IgD-negative memory B cell (primary cell): ENCODE data around the gene ROBO1. TPM values are rescaled to one million over a fixed set of nuclear protein-coding genes. Genes with fewer than 3 reads are reported as not detected.

ENCODE experiments used
- H3K27ac Mint-ChIP-seq, 3 donors: one replicate each; pipeline ENCODE4 v1.8.0; 2020 to 2022; ENCODE audit warnings: mild to moderate bottlenecking in 3 of 3, mixed read lengths in 3 of 3, moderate library complexity in 1 of 3
- H3K27me3 Mint-ChIP-seq: one replicate; pipeline ENCODE4 v1.8.0; 2021; ENCODE audit warnings: mixed read lengths
- H3K36me3 Mint-ChIP-seq: one replicate; pipeline ENCODE4 v1.8.0; 2020; ENCODE audit warnings: mild to moderate bottlenecking, mixed read lengths
- H3K4me1 Mint-ChIP-seq, 3 donors: one replicate each; pipeline ENCODE4 v1.8.0; 2020 to 2022; ENCODE audit warnings: mixed read lengths in 3 of 3, mild to moderate bottlenecking in 1 of 3
- H3K4me3 Mint-ChIP-seq, 4 donors: one replicate each; pipeline ENCODE4 v1.8.0; 2020 to 2022; ENCODE audit warnings: mild to moderate bottlenecking in 4 of 4, mixed read lengths in 4 of 4, moderate library complexity in 3 of 4
- H3K9me3 Mint-ChIP-seq, 3 donors: one replicate each; pipeline ENCODE4 v1.8.0; 2020 to 2021; ENCODE audit warnings: mixed read lengths in 3 of 3, mild to moderate bottlenecking in 1 of 3
- polyA plus RNA-seq: library from polyadenylated mRNA; unstranded; fragments of 300-500 nt; fragmentation: Illumina TruSeq; gene quantifications from one replicate; pipeline ENCODE4 v1.2.3, GENCODE V29; 2021

ROBO1 gene
- polyA plus RNA-seq, 1 donor from 2014 or later = 2.3 TPM

GRCh38 chr3:79268422-79268821 is 499.4 kb downstream of the ROBO1 start:
- Mint-ChIP-seq H3K4me3 (no peak overlapping the region), H3K4me1 (no peaks in the 10 kb centered on the region), H3K27ac (no peak overlapping the region), H3K9me3 (peaks cover 0 to 3% (median 2%) of the 10 kb centered on the region in 3 donors), H3K27me3 (no peaks in the 10 kb centered on the region), H3K36me3 (no peaks in the 10 kb centered on the region)

DNA sequence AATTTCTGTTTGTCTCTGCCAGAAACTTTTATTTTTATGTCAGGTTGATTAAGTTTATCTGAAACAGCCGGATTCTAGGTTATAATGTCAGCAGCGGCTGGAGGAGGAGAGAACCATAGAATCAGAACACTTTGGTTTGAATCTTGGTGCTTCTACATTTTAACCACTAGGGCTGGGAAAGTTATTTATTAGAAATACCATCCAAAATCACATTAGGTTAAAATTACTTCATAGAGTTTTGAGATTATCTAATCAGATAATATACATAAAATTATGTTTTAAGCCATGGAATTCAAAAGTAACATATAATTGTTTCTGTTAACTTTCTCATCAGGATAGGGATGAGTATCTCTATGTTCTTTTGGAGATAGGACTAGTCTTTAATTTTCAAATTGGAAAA is 502.9 kb downstream of the ROBO1 start:
- Mint-ChIP-seq H3K4me1 (no peaks in the 10 kb centered on the region), H3K4me3 (no peak overlapping the region), H3K36me3 (no peaks in the 10 kb centered on the region), H3K9me3 (peaks cover 0 to 2% (median 0%) of the 10 kb centered on the region in 3 donors), H3K27ac (no peak overlapping the region), H3K27me3 (no peaks in the 10 kb centered on the region)

DNA sequence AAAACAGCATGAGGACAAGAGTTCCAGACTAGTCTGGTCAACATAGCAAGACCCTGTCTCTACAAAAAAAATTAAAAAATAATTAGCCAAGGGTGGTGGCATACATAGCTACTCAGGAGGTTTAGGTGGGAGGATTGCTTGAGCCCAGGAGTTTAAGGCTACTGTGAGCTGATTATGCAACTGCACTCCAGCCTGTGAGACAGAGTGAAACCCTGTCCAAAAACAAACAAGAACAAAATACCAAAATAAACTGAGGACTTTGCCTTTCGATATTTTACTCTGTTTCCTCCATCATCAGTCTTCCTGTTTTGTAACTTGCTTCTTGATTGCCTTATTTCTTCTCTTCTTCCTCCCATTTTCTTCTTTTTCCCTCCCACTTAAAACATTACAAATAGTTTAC is 504.4 kb downstream of the ROBO1 start:
- Mint-ChIP-seq H3K27ac (no peak overlapping the region), H3K4me3 (no peak overlapping the region), H3K4me1 (no peaks in the 10 kb centered on the region), H3K27me3 (no peaks in the 10 kb centered on the region), H3K9me3 (peaks cover 0 to 2% (median 0%) of the 10 kb centered on the region in 3 donors), H3K36me3 (no peaks in the 10 kb centered on the region)

- H3K4me3 Mint-ChIP-seq = no peak overlapping the region
These were observed 509.3 kb downstream of the ROBO1 start for GRCh38 chr3:79258479-79258878.

DNA sequence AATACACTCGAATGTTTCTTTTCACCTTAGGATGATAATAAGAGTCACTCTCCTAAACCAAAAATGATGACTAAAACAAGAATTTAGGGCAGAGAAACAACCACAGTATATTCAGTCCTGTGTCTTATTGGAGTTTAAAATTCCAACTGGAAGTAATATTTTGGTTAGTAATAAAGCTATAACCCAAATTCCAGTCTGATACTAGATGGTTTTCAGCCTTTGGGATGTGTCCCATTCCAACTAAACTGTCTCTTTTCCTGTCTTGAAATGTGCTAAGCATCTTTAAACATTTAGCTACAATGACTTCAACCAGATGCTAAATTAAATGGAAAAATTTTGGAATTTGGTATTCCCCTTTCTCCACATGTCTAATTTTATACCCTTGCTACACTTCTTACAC is 510.0 kb downstream of the ROBO1 start:
- Mint-ChIP-seq H3K27ac (no peak overlapping the region), H3K4me1 (no peaks in the 10 kb centered on the region), H3K4me3 (no peak overlapping the region), H3K36me3 (no peaks in the 10 kb centered on the region), H3K27me3 (no peaks in the 10 kb centered on the region), H3K9me3 (no peaks in the 10 kb centered on the region)

More at GRCh38 chr3:79258479-79258878, 509.3 kb downstream of the ROBO1 start:
- Mint-ChIP-seq H3K27ac (no peak overlapping the region), H3K4me1 (no peaks in the 10 kb centered on the region), H3K36me3 (no peaks in the 10 kb centered on the region), H3K27me3 (no peaks in the 10 kb centered on the region), H3K9me3 (no peaks in the 10 kb centered on the region)

DNA sequence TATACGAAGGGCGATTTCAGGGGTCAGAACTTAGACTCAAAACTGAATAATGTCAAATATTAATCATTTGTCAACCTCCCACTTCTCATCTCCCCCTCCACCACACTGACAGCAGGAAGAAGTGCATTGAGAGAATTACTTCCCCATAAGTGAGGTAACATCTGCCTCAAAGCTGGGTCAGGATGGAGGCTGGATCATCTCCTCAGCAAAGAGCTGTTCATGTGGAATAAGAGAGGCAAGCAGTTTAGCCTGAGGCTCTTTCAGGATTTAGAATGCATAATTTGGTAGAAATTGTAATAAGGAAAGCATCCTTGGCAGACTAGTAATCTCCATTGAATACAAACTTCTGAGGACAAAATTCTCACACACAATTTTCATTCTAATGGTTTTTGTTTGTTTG is 512.1 kb downstream of the ROBO1 start:
- peaks cover 0 to 3% (median 0%) of the 10 kb centered on the region in 3 donors for H3K9me3 Mint-ChIP-seq
- H3K36me3 Mint-ChIP-seq = no peaks in the 10 kb centered on the region
- no peaks in the 10 kb centered on the region for H3K27me3 Mint-ChIP-seq
- H3K4me1 Mint-ChIP-seq = no peaks in the 10 kb centered on the region
- no peak overlapping the region for H3K27ac Mint-ChIP-seq
- no peak overlapping the region for H3K4me3 Mint-ChIP-seq

- Mint-ChIP-seq H3K27me3 (no peaks in the 10 kb centered on the region), H3K9me3 (peaks cover 0 to 3% (median 0%) of the 10 kb centered on the region in 3 donors), H3K27ac (no peak overlapping the region)
These were observed 512.5 kb downstream of the ROBO1 start for GRCh38 chr3:79255292-79255691.

GRCh38 chr3:79253704-79254103 is 514.1 kb downstream of the ROBO1 start:
- H3K27ac Mint-ChIP-seq = no peak overlapping the region

More at GRCh38 chr3:79255292-79255691, 512.5 kb downstream of the ROBO1 start:
- Mint-ChIP-seq H3K4me3 (no peak overlapping the region), H3K36me3 (no peaks in the 10 kb centered on the region), H3K4me1 (no peaks in the 10 kb centered on the region)

GRCh38 chr3:79253271-79253670 is 514.5 kb downstream of the ROBO1 start:
- no peak overlapping the region for H3K4me3 Mint-ChIP-seq
- H3K27me3 Mint-ChIP-seq = no peaks in the 10 kb centered on the region
- no peaks in the 10 kb centered on the region for H3K4me1 Mint-ChIP-seq
- peaks cover 0 to 3% (median 3%) of the 10 kb centered on the region in 3 donors for H3K9me3 Mint-ChIP-seq
- no peaks in the 10 kb centered on the region for H3K36me3 Mint-ChIP-seq
- no peak overlapping the region for H3K27ac Mint-ChIP-seq

More at GRCh38 chr3:79253704-79254103, 514.1 kb downstream of the ROBO1 start:
- no peak overlapping the region for H3K4me3 Mint-ChIP-seq
- no peaks in the 10 kb centered on the region for H3K27me3 Mint-ChIP-seq
- peaks cover 0 to 3% (median 3%) of the 10 kb centered on the region in 3 donors for H3K9me3 Mint-ChIP-seq
- H3K4me1 Mint-ChIP-seq = no peaks in the 10 kb centered on the region
- no peaks in the 10 kb centered on the region for H3K36me3 Mint-ChIP-seq

DNA sequence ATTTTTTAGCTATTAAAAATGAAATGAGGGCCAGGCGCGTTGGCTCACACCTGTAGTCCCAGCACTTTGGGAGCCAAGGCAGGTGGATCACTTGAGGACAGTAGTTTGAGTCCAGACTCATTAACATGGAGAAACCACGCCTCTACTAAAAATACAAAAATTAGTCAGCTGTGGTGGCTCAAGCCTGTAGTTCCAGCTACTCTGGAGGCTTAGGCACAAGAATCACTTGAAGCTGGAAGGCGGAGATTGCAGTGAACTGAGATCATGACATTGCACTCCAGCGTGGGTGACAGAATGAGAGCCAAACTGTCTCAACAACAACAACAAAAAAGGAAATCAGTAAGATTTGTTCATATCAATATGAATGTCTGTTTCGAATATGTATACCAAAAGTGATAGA is 517.1 kb downstream of the ROBO1 start:
- Mint-ChIP-seq H3K4me1 (no peaks in the 10 kb centered on the region), H3K27ac (no peak overlapping the region), H3K27me3 (no peaks in the 10 kb centered on the region), H3K4me3 (no peak overlapping the region), H3K36me3 (no peaks in the 10 kb centered on the region), H3K9me3 (peaks cover 0 to 3% (median 3%) of the 10 kb centered on the region in 3 donors)

DNA sequence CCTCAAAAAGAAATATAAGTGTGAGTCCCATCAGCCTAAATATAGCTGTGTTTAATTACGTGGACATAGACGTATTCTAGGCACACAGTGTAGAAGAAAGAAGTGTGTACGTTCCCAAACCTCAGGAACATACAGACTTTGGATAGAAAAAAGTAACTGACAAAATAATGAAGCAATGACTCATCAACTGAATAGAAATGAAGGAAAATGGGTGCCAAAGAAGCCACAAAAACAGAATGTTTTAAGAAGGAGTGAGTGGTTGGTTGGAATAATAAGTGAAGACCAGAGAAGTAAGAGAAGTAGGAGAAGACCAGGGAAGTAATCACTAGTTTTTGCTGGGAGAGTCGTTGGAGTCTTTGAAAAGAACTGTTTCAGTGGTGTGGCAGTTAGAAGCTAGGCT is 518.1 kb downstream of the ROBO1 start:
- no peaks in the 10 kb centered on the region for H3K4me1 Mint-ChIP-seq
- H3K27me3 Mint-ChIP-seq = no peaks in the 10 kb centered on the region
- peaks cover 0 to 3% (median 3%) of the 10 kb centered on the region in 3 donors for H3K9me3 Mint-ChIP-seq
- H3K36me3 Mint-ChIP-seq = no peaks in the 10 kb centered on the region
- no peak overlapping the region for H3K27ac Mint-ChIP-seq
- no peak overlapping the region for H3K4me3 Mint-ChIP-seq

DNA sequence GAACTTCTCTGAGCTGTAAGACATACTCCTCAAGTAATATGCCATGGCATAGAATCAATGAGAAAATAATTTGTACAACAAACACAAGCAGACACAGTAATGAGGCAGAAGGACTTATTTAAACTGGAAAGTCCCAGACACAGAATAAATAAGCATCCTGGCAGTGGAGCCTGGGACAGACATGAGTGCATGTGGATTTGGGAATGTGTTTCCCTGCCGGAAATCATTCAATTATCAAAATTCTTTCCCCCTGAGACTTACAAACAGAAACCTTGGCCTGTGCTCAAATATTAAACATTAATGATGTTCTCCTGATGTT is 520.1 kb downstream of the ROBO1 start:
- peaks cover 0 to 7% (median 3%) of the 10 kb centered on the region in 3 donors for H3K9me3 Mint-ChIP-seq
- no peaks in the 10 kb centered on the region for H3K36me3 Mint-ChIP-seq
- H3K4me1 Mint-ChIP-seq = no peaks in the 10 kb centered on the region
- no peak overlapping the region for H3K4me3 Mint-ChIP-seq
- no peak overlapping the region for H3K27ac Mint-ChIP-seq
- H3K27me3 Mint-ChIP-seq = no peaks in the 10 kb centered on the region

GRCh38 chr3:79246875-79247724 is 520.7 kb downstream of the ROBO1 start:
- H3K36me3 Mint-ChIP-seq = no peaks in the 10 kb centered on the region
- no peaks in the 10 kb centered on the region for H3K4me1 Mint-ChIP-seq
- peaks cover 0 to 7% (median 0%) of the 10 kb centered on the region in 3 donors for H3K9me3 Mint-ChIP-seq
- H3K4me3 Mint-ChIP-seq = no peak overlapping the region
- H3K27me3 Mint-ChIP-seq = no peaks in the 10 kb centered on the region
- H3K27ac Mint-ChIP-seq = no peak overlapping the region

GRCh38 chr3:79245284-79246138 is 522.3 kb downstream of the ROBO1 start:
- H3K4me1 Mint-ChIP-seq = no peaks in the 10 kb centered on the region
- H3K27ac Mint-ChIP-seq = no peak overlapping the region
- no peaks in the 10 kb centered on the region for H3K27me3 Mint-ChIP-seq
- no peak overlapping the region for H3K4me3 Mint-ChIP-seq
- no peaks in the 10 kb centered on the region for H3K36me3 Mint-ChIP-seq
- peaks cover 0 to 9% (median 4%) of the 10 kb centered on the region in 3 donors for H3K9me3 Mint-ChIP-seq

DNA sequence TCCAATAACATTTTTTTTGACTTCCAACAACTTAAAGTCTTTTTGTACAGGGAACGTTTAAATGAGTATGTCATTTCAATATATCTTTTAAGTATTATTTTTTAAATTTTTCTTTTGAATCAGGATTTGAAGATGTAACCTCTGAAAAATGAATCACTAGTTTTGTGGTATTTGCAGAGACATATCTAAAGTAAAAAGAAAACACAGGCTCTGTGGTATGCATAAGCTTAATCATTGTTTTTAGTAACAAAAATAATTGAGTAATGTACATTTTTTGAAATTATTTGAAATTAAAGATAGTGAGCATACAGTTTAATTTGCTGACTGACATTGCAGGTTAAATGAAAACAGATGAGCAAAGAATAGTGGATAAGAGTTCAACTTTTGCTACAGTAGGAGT is 531.3 kb downstream of the ROBO1 start:
- Mint-ChIP-seq H3K4me3 (no peak overlapping the region), H3K4me1 (no peaks in the 10 kb centered on the region), H3K27ac (no peak overlapping the region), H3K36me3 (no peaks in the 10 kb centered on the region), H3K27me3 (no peaks in the 10 kb centered on the region), H3K9me3 (peaks cover 3 to 7% (median 4%) of the 10 kb centered on the region in 3 donors)
